Measurements from ENCODE around the gene ADAM12.
"Not testable (repeated sequence)": the region's sequence is repeated elsewhere in the genome, so short reads cannot be mapped to it uniquely, and the experiment has no call there.

DNA sequence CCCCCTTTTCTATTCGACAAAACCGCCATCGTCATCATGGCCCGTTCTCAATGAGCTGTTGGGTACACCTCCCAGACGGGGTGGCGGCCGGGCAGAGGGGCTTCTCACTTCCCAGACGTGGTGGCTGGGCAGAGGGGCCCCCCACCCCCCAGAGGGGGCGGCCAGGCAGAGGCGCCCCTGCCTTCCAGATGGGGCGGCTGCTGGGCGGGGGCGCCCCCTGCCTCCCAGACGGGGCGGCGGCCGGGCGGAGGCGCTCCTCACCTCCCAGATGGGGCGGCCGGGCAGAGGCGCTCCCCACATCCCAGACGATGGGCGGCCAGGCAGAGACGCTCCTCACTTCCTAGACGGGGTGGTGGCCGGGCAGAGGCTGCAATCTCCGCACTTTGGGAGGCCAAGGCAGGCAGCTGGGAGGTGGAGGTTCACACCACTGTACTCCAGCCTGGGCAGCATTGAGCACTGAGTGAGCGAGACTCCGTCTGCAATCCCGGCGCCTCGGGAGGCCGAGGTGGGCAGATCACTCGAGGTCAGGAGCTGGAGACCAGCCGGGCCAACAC lies 418.1 kb downstream of the ADAM12 start:
- TF ChIP-seq, protein P1, sequence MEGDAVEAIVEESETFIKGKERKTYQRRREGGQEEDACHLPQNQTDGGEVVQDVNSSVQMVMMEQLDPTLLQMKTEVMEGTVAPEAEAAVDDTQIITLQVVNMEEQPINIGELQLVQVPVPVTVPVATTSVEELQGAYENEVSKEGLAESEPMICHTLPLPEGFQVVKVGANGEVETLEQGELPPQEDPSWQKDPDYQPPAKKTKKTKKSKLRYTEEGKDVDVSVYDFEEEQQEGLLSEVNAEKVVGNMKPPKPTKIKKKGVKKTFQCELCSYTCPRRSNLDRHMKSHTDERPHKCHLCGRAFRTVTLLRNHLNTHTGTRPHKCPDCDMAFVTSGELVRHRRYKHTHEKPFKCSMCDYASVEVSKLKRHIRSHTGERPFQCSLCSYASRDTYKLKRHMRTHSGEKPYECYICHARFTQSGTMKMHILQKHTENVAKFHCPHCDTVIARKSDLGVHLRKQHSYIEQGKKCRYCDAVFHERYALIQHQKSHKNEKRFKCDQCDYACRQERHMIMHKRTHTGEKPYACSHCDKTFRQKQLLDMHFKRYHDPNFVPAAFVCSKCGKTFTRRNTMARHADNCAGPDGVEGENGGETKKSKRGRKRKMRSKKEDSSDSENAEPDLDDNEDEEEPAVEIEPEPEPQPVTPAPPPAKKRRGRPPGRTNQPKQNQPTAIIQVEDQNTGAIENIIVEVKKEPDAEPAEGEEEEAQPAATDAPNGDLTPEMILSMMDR (IDR thresholded peaks at IDR 0.05): not testable (repeated sequence)
- not testable (repeated sequence) for TF ChIP-seq EZH2phosphoT487 (IDR thresholded peaks at IDR 0.05)
